Activated CD4-positive, CD25-positive, alpha-beta regulatory T cell treated with anti-CD3 and anti-CD28 coated beads, Interleukin-2, amount 50 U/mL, for 72 hours (primary cell): Measurements from ENCODE around the gene P2RX2.

Experiments used
- DNase-seq: peaks from one replicate; pipeline ENCODE4 v3.0.0; 2021

The P2RX2 gene

DNA sequence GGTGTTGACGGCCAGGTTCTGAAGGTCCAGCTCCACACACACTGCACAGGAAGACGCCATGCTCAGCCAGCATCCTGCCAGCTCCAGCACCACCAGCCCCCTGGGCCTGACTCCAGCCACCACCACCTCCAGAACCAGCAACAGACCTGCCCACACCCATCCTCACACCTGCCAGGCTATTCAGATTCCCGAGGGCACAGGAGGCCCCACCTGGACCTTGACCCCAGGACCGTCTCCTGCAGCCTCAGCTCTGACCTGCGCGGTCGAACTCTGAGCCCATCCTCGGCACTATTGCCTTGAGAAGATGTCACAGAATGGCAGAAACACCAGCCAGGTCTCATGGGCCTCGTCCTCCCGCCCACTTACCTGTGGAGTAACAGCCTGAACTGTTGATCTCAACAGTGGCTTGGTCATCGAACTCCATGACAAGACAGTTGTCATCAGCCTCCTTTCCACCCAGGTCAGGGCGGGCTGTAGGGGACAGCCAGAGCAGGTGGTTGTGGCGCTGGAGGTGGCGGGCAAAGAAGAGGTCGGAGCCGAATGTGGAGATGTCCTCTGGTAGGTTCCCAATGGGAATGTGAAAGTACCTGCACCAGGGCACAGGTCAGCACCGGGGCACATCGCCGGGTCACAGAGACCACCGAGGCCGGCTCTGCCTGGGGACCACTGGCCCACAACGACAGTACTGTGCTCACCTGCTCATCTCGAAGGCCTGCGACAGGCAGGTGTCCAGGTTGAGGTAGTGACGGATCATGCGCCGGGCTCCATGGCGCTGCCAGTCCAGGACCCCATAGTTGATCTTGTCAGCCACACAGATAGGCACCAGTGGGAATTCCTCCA, 23.5 kb downstream of the P2RX2 start:
- DNase-seq = no peak

- DNase-seq = no peak
These were observed 24.6 kb downstream of the P2RX2 start for GRCh38 chr12:132642846-132643835.

GRCh38 chr12:132646850-132647249, 28.3 kb downstream of the P2RX2 start:
- no peak for DNase-seq

- DNase-seq = no peak
These were observed 29.3 kb downstream of the P2RX2 start for GRCh38 chr12:132647858-132648257.

GRCh38 chr12:132648616-132649225, 30.1 kb downstream of the P2RX2 start:
- DNase-seq = no peak

DNA sequence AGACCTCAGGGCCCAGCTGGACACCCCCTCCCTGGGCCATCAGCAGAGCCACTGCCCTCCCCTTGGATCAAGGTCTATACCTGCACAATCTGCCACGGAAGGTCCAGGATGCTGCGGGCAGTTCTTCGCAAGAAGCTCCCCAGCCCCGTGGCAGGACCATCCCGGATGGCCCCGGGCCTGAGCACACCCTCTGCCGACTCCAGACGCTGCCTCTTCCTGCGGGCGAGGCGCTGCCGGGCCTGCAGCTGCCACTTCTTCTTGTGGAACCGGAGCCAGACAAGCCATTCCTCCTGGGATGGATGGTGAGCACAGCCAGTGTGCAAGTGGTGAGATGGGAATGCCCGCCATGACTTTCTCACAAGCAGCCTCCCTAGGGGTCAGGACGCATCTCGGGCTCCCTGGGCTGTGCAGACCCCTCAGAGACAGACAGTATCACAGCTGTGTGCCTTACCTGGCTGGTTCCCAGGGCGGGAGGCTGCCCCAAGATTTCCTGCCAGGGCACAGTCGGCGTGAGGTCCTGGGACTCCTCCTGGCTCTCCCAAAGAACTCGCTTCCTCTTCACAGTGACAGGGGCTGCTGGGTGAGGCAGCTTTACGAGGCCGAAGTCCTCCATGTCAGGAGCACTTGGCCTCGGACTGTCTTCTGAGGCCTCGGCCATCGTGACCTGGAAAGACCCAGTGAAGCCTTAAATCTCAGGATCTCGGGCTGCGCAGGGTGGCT, 30.8 kb downstream of the P2RX2 start:
- no peak for DNase-seq

GRCh38 chr12:132651444-132652100, 33.0 kb downstream of the P2RX2 start:
- DNase-seq = no peak

DNA sequence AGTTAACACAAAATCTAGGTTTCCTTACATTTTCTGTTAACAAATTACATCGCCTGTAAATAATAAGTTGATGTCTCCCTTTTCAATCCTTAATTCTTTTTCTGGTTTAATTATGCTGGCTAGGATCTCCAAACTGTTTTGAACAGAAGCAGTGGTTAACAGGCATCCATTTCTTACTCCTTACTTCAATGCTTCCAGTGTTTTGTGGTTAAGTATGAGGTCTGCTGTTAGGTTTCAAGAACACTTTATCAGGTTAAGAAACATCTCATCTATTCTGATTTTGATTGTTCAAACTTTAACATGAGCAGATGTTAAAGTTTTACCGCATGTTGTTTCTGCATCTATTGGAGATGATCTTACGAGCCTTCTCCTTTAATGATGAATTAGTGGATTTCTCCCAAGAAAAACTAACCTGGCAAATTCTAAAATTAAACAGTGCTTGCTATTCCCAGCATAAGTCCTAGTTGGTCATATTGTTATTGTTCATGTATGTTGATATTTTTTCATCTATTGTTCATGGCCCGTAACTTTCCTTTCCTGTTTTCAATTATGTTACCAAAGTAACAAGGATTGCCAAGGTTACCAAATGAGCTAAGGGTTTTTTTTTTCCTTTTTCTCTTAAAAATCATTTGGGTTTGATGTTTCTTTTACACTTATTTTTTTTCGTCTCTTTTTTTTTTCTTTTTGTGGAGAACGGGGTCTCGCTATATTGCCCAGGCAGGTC, 35.2 kb downstream of the P2RX2 start:
- DNase-seq = no peak

- DNase-seq = no peak
These were observed 38.6 kb downstream of the P2RX2 start for GRCh38 chr12:132657004-132657727.

GRCh38 chr12:132658149-132658894, 39.7 kb downstream of the P2RX2 start:
- no peak for DNase-seq

DNA sequence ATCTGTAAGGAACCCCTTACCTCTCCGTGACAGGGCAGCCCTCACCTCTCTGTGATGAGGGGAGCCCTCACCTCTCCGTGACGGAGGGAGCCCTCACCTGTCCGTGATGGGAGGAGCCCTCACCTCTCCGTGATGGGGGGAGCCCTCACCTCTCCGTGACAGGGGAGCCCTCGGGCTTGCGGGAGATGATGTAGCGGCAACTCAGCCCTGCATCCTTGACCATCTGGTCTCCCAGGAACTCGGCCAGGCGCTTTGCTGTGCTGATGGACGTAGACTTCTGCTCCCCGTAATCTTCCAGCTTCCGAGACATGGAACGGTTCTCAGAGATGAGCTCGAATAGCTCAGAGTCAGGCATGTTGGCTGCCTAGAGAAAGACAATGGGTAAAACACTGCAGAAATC, 40.6 kb downstream of the P2RX2 start:
- no peak for DNase-seq

DNA sequence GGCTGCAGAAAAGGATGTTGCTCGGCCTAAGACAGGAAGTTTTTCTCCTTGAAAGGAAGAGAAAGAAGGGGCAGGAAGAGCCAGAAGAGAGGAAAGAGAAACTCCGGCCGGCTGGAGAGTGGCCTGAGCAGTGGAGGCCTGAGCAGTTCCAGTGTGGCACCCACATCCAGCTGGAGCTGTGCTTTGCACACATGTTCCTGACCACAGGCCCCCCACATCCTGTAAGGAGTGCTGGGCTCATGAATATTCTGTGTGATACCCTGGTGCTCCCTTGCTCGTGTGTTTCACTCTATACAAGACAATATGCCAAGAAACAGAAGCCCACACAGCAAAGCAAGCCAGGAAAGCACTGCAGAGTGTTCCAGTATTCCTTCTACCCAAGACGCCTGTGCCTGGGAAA, 41.5 kb downstream of the P2RX2 start:
- DNase-seq = no peak

DNA sequence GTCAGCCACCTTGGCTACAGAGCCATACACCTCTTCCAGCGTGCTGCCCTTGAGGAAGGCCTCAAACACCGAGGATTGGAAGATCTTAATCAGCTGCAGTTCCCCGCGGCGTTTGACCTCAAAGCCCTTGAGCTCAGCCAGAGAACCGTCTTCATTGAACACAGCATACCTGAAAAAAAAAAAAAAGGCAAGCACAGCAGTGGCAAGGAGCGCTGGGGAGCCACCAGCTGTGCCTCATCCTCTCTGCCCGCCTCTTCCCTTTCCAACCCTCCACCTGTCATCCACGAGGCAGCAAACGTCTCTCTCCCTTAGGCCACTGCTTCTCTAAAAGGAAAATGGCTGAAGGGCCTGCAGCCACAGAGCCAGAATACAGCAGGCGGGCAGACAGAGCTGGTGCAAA, 42.4 kb downstream of the P2RX2 start:
- DNase-seq = no peak

- DNase-seq = no peak
These were observed 43.4 kb downstream of the P2RX2 start for GRCh38 chr12:132661972-132662371.

DNA sequence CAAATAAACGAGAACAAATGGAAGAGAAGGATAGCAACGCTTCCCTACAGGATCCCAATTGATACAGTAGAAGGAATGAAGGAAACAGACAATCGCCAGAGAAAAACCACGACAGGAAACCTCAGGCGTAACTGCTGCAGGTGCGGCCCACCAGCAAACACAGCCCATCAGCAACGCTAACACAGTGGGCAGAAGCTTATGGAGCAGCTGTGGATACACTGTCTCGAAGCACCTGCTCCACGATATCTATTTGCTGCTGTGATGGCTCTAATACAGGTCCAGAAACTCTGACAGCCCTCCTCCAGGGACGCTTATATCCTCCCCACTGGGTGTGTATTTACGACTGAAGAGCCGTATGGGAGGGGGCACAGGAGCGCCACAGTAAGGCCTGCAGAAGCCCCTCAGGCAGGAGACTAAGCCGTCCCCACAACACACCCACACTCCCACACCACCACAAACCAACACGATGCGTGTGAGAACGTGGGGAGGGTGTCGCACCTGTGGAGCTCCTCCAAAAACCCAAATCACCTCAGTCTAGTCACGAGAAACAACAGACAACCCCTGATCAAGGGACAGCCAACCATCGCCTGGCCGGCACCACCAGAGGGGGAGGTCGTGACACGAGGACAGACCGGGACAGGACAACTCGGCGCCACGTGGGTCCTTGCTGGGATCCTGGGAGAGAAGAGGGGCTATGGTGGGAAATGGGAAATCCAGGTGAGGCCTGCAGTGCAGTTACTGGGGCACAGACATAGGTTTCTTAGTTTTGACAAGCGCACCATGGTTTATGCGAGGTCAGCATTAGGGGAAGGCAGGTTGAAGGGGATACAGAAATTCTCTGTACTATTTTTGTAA, 44.6 kb downstream of the P2RX2 start:
- DNase-seq = no peak

- DNase-seq = no peak
These were observed 45.9 kb downstream of the P2RX2 start for GRCh38 chr12:132664206-132665148.

DNA sequence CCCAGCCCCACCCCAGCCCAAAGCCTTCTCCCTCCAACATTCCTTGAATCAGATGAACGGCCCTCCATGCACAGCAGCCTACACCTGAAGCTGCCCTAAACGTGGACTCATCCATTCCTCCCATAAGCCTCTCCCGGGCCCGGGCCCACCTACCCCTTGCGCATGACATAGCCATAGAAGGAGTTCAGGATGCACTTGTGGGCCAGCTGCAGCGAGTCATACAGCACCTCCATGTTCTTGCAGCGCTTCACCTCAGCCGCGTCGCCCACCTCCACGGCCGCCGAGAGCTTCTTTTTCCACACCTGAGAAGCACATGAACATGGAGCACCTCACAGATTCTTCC, 46.5 kb downstream of the P2RX2 start:
- no peak for DNase-seq

- no peak for DNase-seq
These were observed 47.2 kb downstream of the P2RX2 start for GRCh38 chr12:132665794-132666193.
